ENCODE data around the gene ARHGEF3. TPM values are rescaled to one million over a fixed set of nuclear protein-coding genes. Genes with fewer than 3 reads are reported as not detected.

The ARHGEF3 gene
- total RNA-seq, 1 experiment from 2014 or later = 1.3 TPM

GRCh38 chr3:56844536-56844935, 42.8 kb upstream of the ARHGEF3 start:
- intact Hi-C loops (cut with micrococcal nuclease; ENCODE audit: unreplicated experiment) = no loop called here
- POLR2A ChIA-PET (ENCODE audit: low non-redundant PET) = no interaction called here
- TF ChIP-seq, protein P1, sequence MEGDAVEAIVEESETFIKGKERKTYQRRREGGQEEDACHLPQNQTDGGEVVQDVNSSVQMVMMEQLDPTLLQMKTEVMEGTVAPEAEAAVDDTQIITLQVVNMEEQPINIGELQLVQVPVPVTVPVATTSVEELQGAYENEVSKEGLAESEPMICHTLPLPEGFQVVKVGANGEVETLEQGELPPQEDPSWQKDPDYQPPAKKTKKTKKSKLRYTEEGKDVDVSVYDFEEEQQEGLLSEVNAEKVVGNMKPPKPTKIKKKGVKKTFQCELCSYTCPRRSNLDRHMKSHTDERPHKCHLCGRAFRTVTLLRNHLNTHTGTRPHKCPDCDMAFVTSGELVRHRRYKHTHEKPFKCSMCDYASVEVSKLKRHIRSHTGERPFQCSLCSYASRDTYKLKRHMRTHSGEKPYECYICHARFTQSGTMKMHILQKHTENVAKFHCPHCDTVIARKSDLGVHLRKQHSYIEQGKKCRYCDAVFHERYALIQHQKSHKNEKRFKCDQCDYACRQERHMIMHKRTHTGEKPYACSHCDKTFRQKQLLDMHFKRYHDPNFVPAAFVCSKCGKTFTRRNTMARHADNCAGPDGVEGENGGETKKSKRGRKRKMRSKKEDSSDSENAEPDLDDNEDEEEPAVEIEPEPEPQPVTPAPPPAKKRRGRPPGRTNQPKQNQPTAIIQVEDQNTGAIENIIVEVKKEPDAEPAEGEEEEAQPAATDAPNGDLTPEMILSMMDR (conservative IDR thresholded peaks at IDR 0.05; ENCODE audit: low read depth, low read length) = no peak
- TF ChIP-seq EZH2 (IDR thresholded peaks at IDR 0.05; ENCODE audit: borderline replicate concordance, low read depth, low read length, poor library complexity, severe bottlenecking) = no peak

GRCh38 chr3:56839784-56840715, 38.3 kb upstream of the ARHGEF3 start:
- no peak for DNase-seq (ENCODE audit: low spot score)

More at GRCh38 chr3:56844536-56844935, 42.8 kb upstream of the ARHGEF3 start:
- Histone ChIP-seq H3K9me3 (ENCODE audit: low read depth, low read length, poor library complexity, severe bottlenecking) (no peaks in the 10 kb centered on the region), H3K36me3 (ENCODE audit: insufficient read depth, low read length, poor library complexity, severe bottlenecking) (no peaks in the 10 kb centered on the region), H3K27ac (ENCODE audit: low read depth, low read length, poor library complexity, severe bottlenecking) (no peak overlapping the region), H3K4me3 (ENCODE audit: low read depth, low read length, poor library complexity, severe bottlenecking) (no peak overlapping the region), H3K4me1 (ENCODE audit: insufficient read depth, low read length, poor library complexity, severe bottlenecking) (no peaks in the 10 kb centered on the region), H3K27me3 (replicated peaks; ENCODE audit: insufficient read depth, low read depth, low read length, poor library complexity) (no peaks in the 10 kb centered on the region)
- CTCF ChIA-PET = no interaction called here
- BruUV-seq (replicated peaks) = no TSS peak
- no peak for DNase-seq (ENCODE audit: low spot score)

GRCh38 chr3:56838448-56838847, 36.7 kb upstream of the ARHGEF3 start:
- no TSS peak for BruUV-seq (replicated peaks)
- TF ChIP-seq EZH2 (IDR thresholded peaks at IDR 0.05; ENCODE audit: borderline replicate concordance, low read depth, low read length, poor library complexity, severe bottlenecking) = no peak
- TF ChIP-seq, protein P1 (conservative IDR thresholded peaks at IDR 0.05; ENCODE audit: low read depth, low read length) = no peak
- CTCF ChIA-PET = no interaction called here
- no peak for DNase-seq (ENCODE audit: low spot score)
- intact Hi-C loops (cut with micrococcal nuclease; ENCODE audit: unreplicated experiment) = no loop called here
- no peaks in the 10 kb centered on the region for H3K9me3 ChIP-seq (ENCODE audit: low read depth, low read length, poor library complexity, severe bottlenecking)
- H3K4me1 ChIP-seq (ENCODE audit: insufficient read depth, low read length, poor library complexity, severe bottlenecking) = no peaks in the 10 kb centered on the region
- POLR2A ChIA-PET (ENCODE audit: low non-redundant PET) = no interaction called here
- no peaks in the 10 kb centered on the region for H3K36me3 ChIP-seq (ENCODE audit: insufficient read depth, low read length, poor library complexity, severe bottlenecking)
- no peak overlapping the region for H3K4me3 ChIP-seq (ENCODE audit: low read depth, low read length, poor library complexity, severe bottlenecking)
- H3K27me3 ChIP-seq (replicated peaks; ENCODE audit: insufficient read depth, low read depth, low read length, poor library complexity) = no peaks in the 10 kb centered on the region
- no peak overlapping the region for H3K27ac ChIP-seq (ENCODE audit: low read depth, low read length, poor library complexity, severe bottlenecking)

More at GRCh38 chr3:56839784-56840715, 38.3 kb upstream of the ARHGEF3 start:
- Histone ChIP-seq H3K27me3 (replicated peaks; ENCODE audit: insufficient read depth, low read depth, low read length, poor library complexity) (no peaks in the 10 kb centered on the region), H3K36me3 (ENCODE audit: insufficient read depth, low read length, poor library complexity, severe bottlenecking) (no peaks in the 10 kb centered on the region), H3K4me1 (ENCODE audit: insufficient read depth, low read length, poor library complexity, severe bottlenecking) (no peaks in the 10 kb centered on the region), H3K4me3 (ENCODE audit: low read depth, low read length, poor library complexity, severe bottlenecking) (no peak overlapping the region), H3K27ac (ENCODE audit: low read depth, low read length, poor library complexity, severe bottlenecking) (no peak overlapping the region), H3K9me3 (ENCODE audit: low read depth, low read length, poor library complexity, severe bottlenecking) (no peaks in the 10 kb centered on the region)
- intact Hi-C loops (cut with micrococcal nuclease; ENCODE audit: unreplicated experiment) = no loop called here
- no TSS peak for BruUV-seq (replicated peaks)
- CTCF ChIA-PET = no interaction called here
- POLR2A ChIA-PET (ENCODE audit: low non-redundant PET) = no interaction called here
- TF ChIP-seq EZH2 (IDR thresholded peaks at IDR 0.05; ENCODE audit: borderline replicate concordance, low read depth, low read length, poor library complexity, severe bottlenecking) = no peak
- TF ChIP-seq, protein P1 (conservative IDR thresholded peaks at IDR 0.05; ENCODE audit: low read depth, low read length) = no peak

All from A673 (cell line).